Neural progenitor cell (in vitro differentiated cells): ENCODE data around the gene MLN. TPM values are rescaled to one million over a fixed set of nuclear protein-coding genes. Genes with fewer than 3 reads are reported as not detected.

Experiments used
- DNase-seq: peaks from one replicate; pipeline ENCODE4 v3.0.0-alpha.2; 2016; ENCODE audit warnings: low spot score
- H2AFZ ChIP-seq: fragments of 200-600 bp; sonication (generic); replicated peaks from 2 replicates; pipeline ENCODE4 v1.6.1; 2016; ENCODE audit warnings: antibody characterized with exemption
- H3F3A ChIP-seq: fragments of 200-600 bp; sonication (generic); 2 replicates; pipeline ENCODE4 v1.6.1; 2016; ENCODE audit warnings: antibody characterized with exemption, low read depth
- H3K27ac ChIP-seq: fragments of 200-600 bp; sonication (generic); 2 replicates; pipeline ENCODE4 v1.5.1; 2016; ENCODE audit warnings: mild to moderate bottlenecking
- H3K27me3 ChIP-seq: fragments of 200-600 bp; sonication (generic); 2 replicates; pipeline ENCODE4 v1.6.1; 2016; ENCODE audit warnings: mild to moderate bottlenecking, moderate library complexity
- H3K36me3 ChIP-seq: fragments of 200-600 bp; sonication (generic); 2 replicates; pipeline ENCODE4 v1.5.1; 2016
- H3K4me1 ChIP-seq: fragments of 200-600 bp; sonication (generic); 2 replicates; pipeline ENCODE4 v1.6.1; 2016; ENCODE audit warnings: mixed run types
- H3K4me2 ChIP-seq: fragments of 200-600 bp; sonication (generic); 2 replicates; pipeline ENCODE4 v1.6.1; 2016
- H3K4me3 ChIP-seq: fragments of 200-600 bp; sonication (generic); 2 replicates; pipeline ENCODE4 v1.5.1; 2016
- H3K79me2 ChIP-seq: fragments of 200-600 bp; sonication (generic); 2 replicates; pipeline ENCODE4 v1.6.1; 2016; ENCODE audit warnings: low read depth
- H3K9ac ChIP-seq: fragments of 200-600 bp; sonication (generic); 2 replicates; pipeline ENCODE4 v1.6.1; 2016
- H3K9me3 ChIP-seq: fragments of 200-600 bp; sonication (generic); 2 replicates; pipeline ENCODE4 v1.5.1; 2016; ENCODE audit warnings: low read depth
- H4K20me1 ChIP-seq: fragments of 200-600 bp; sonication (generic); 2 replicates; pipeline ENCODE4 v1.6.1; 2016; ENCODE audit warnings: low read depth
- H3K27ac Mint-ChIP-seq: 3 replicates; pipeline ENCODE4 v1.8.0; 2021; ENCODE audit warnings: mixed read lengths
- H3K27me3 Mint-ChIP-seq: 2 replicates; pipeline ENCODE4 v1.8.0; 2022; ENCODE audit warnings: low read depth, mild to moderate bottlenecking, inconsistent platforms, moderate library complexity, mixed read lengths; ENCODE audit not compliant: insufficient read depth
- H3K36me3 Mint-ChIP-seq: 3 replicates; pipeline ENCODE4 v1.8.0; 2021; ENCODE audit warnings: mixed read lengths
- H3K4me1 Mint-ChIP-seq: 3 replicates; pipeline ENCODE4 v1.8.0; 2021; ENCODE audit warnings: mixed read lengths
- H3K4me3 Mint-ChIP-seq: 3 replicates; pipeline ENCODE4 v1.8.0; 2021; ENCODE audit warnings: mild to moderate bottlenecking, moderate library complexity, mixed read lengths
- H3K9me3 Mint-ChIP-seq: 3 replicates; pipeline ENCODE4 v1.8.0; 2020; ENCODE audit warnings: mixed read lengths
- EZH2 ChIP-seq: fragments of 200-600 bp; sonication (generic); IDR thresholded peaks from 2 replicates; pipeline ENCODE4 v1.6.1; 2017; ENCODE audit warnings: antibody characterized with exemption, mild to moderate bottlenecking, moderate library complexity
- EZH2phosphoT487 ChIP-seq: fragments of 200-600 bp; sonication (generic); IDR thresholded peaks from 2 replicates; pipeline ENCODE4 v1.6.1; 2017; ENCODE audit warnings: antibody characterized with exemption
- total RNA-seq: library from RNA; depleted of rRNA; stranded (reverse); fragments of >200 nt; gene quantifications from 2 replicates; pipeline ENCODE4 v1.2.3, GENCODE V29; 2015; ENCODE audit warnings: low replicate concordance
- TF ChIP-seq, protein P1 (sequence below): fragments of 200-600 bp; sonication (generic); IDR thresholded peaks from 2 replicates; pipeline ENCODE4 v1.5.1; 2017; ENCODE audit warnings: antibody characterized with exemption, mild to moderate bottlenecking

Gene MLN
- total RNA-seq, 1 donor from 2014 or later: not detected

DNA sequence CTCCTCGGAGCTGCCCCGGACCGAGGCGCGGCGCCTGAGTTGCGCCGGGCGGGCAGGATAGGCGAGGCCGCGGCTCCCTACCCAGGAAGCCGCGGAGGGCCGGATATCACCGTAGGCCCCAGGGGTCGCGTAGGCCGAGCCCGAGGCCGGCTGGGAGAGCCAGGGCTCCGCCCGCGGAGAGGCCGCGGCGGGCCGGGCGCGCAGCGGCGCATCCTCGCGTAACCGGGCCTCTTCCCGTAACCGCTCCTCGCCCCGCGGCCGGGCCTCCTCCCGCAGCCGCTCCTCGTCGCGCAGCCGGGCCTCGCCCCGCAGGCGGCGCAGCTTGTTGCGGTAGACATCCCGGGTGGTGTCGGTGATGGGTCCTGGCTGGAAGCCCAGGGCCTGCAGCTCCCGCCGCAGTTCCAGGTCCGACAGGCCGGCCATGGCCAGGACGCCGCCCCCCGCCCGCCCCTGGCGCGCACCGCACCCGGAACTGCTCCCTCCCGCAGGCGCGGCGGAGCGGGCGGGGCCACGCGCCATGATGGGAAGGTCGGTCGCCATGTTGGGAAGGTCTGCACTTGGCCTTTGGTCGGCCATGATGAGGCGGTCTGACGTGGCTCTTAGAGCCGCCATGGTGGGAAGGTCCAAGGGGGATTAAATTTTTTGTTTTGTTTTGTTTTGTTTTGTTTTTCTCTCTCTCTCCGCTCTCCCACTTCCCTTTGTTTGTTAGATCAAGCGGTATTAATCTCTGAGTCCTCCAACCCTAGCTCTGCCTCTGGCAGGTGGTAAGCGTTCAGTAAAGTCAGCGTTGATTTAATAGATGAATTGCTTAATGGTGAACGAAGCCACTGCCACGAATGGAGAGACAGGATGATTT lies 14.9 kb downstream of the MLN start, which contains the start of gene LEMD2:
Gene LEMD2 (minus strand): TSS at position 437 of the 856 bp plus-strand sequence. CDS start 14 bp downstream, at position 423.
- peaks cover 44% of the 10 kb centered on the region for H3K79me2 ChIP-seq

DNA sequence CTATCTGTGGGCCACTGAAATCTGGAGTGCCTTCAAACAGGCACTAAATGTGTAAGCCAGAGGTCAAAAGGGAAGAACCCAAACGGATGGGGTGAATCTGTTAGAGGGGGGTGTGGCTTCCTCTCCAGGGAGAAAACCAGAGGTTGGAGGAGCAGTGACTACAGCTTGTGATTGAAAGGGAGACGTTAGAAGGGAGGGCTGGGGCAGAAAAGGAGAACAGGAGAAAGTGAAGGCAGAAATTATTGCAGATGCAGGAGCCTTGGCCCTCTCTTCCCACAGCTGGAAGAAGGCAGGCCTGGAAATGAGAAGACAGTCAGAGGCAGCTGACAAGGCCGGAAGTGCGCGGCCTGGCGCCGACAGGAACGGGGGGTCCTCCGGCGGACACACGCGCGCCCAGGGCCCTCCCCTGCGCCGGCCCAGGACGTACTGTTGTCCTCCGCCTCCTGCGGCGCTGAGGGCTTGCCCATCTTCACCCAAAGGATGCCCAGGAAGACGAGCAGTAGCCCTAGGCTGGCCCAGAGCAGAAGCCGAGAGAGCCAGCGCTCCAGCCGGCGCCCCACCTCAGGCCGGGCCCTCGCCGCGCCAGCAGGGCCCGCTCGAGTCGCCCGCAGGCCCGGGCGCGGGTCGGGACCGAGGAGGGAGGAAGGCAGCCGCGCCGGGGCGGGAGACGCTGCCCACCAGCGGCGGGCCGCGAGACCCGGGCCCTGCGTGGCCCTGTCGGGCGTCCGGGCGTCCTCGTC lies 15.7 kb downstream of the MLN start:
- H3K36me3 Mint-ChIP-seq: peaks cover 23% of the 10 kb centered on the region
- peaks cover 41% of the 10 kb centered on the region for H4K20me1 ChIP-seq
- peak overlapping the region; percentile 27 for H3K27ac ChIP-seq
- H2AFZ ChIP-seq: no peak overlapping the region
- peaks cover 71% of the 10 kb centered on the region for H3K4me1 Mint-ChIP-seq
- peaks cover 29% of the 10 kb centered on the region for H3F3A ChIP-seq
- no peaks in the 10 kb centered on the region for H3K27me3 ChIP-seq
- H3K9me3 ChIP-seq: no peaks in the 10 kb centered on the region
- peak; percentile 54 for DNase-seq
- H3K27me3 Mint-ChIP-seq: peaks cover 9% of the 10 kb centered on the region
- H3K4me1 ChIP-seq: peaks cover 36% of the 10 kb centered on the region
- no peak for TF ChIP-seq EZH2phosphoT487
- TF ChIP-seq, protein P1, sequence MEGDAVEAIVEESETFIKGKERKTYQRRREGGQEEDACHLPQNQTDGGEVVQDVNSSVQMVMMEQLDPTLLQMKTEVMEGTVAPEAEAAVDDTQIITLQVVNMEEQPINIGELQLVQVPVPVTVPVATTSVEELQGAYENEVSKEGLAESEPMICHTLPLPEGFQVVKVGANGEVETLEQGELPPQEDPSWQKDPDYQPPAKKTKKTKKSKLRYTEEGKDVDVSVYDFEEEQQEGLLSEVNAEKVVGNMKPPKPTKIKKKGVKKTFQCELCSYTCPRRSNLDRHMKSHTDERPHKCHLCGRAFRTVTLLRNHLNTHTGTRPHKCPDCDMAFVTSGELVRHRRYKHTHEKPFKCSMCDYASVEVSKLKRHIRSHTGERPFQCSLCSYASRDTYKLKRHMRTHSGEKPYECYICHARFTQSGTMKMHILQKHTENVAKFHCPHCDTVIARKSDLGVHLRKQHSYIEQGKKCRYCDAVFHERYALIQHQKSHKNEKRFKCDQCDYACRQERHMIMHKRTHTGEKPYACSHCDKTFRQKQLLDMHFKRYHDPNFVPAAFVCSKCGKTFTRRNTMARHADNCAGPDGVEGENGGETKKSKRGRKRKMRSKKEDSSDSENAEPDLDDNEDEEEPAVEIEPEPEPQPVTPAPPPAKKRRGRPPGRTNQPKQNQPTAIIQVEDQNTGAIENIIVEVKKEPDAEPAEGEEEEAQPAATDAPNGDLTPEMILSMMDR: peak; percentile 10
- H3K27ac Mint-ChIP-seq: peak overlapping the region; percentile 84
- H3K9ac ChIP-seq: peak overlapping the region; percentile 86
- H3K4me3 Mint-ChIP-seq: peak overlapping the region; percentile 96
- H3K9me3 Mint-ChIP-seq: no peaks in the 10 kb centered on the region
- peak overlapping the region; percentile 78 for H3K4me3 ChIP-seq
- no peaks in the 10 kb centered on the region for H3K36me3 ChIP-seq
- H3K79me2 ChIP-seq: peaks cover 44% of the 10 kb centered on the region
- peak overlapping the region; percentile 93 for H3K4me2 ChIP-seq

More for the DNA sequence above, 14.9 kb downstream of the MLN start, which contains the start of gene LEMD2:
- peaks cover 16% of the 10 kb centered on the region for H3K36me3 Mint-ChIP-seq
- Histone ChIP-seq H3K9ac (peak within 1 kb of the TSS; percentile 86), H3K27ac (peak within 1 kb of the TSS; percentile 27), H3K4me2 (peak within 1 kb of the TSS; percentile 93), H4K20me1 (peaks cover 38% of the 10 kb centered on the region), H2AFZ (peak within 1 kb of the TSS; percentile 81), H3K36me3 (no peaks in the 10 kb centered on the region), H3F3A (peaks cover 29% of the 10 kb centered on the region), H3K4me1 (peaks cover 37% of the 10 kb centered on the region), H3K4me3 (peak within 1 kb of the TSS; percentile 78), H3K27me3 (no peaks in the 10 kb centered on the region), H3K9me3 (no peaks in the 10 kb centered on the region)
- peak within 1 kb of the TSS; percentile 96 for H3K4me3 Mint-ChIP-seq
- peak; percentile 91 for DNase-seq
- H3K4me1 Mint-ChIP-seq: peaks cover 70% of the 10 kb centered on the region
- TF ChIP-seq EZH2phosphoT487 (no peak), EZH2 (peak; percentile 49)
- H3K9me3 Mint-ChIP-seq: no peaks in the 10 kb centered on the region
- peaks cover 9% of the 10 kb centered on the region for H3K27me3 Mint-ChIP-seq
- H3K27ac Mint-ChIP-seq: peak within 1 kb of the TSS; percentile 95

- no peaks in the 10 kb centered on the region for H3K9me3 ChIP-seq
- H2AFZ ChIP-seq: no peak overlapping the region
- TF ChIP-seq EZH2 (no peak), EZH2phosphoT487 (no peak)
- TF ChIP-seq, protein P1: no peak
- H3K4me2 ChIP-seq: peak overlapping the region; percentile 93
- peaks cover 48% of the 10 kb centered on the region for H4K20me1 ChIP-seq
- H3K36me3 ChIP-seq: no peaks in the 10 kb centered on the region
- H3K4me1 Mint-ChIP-seq: peaks cover 75% of the 10 kb centered on the region
- H3K9me3 Mint-ChIP-seq: no peaks in the 10 kb centered on the region
- peak overlapping the region; percentile 96 for H3K4me3 Mint-ChIP-seq
- H3K9ac ChIP-seq: peak overlapping the region; percentile 86
- no peaks in the 10 kb centered on the region for H3K27me3 ChIP-seq
- H3K36me3 Mint-ChIP-seq: peaks cover 23% of the 10 kb centered on the region
- no peak for DNase-seq
- peak overlapping the region; percentile 78 for H3K4me3 ChIP-seq
- H3K4me1 ChIP-seq: peaks cover 30% of the 10 kb centered on the region
- peaks cover 28% of the 10 kb centered on the region for H3F3A ChIP-seq
- peaks cover 44% of the 10 kb centered on the region for H3K79me2 ChIP-seq
- H3K27ac Mint-ChIP-seq: peak overlapping the region; percentile 84
- H3K27ac ChIP-seq: no peak overlapping the region
- H3K27me3 Mint-ChIP-seq: peaks cover 6% of the 10 kb centered on the region
Measured at GRCh38 chr6:33787346-33787953, 16.4 kb downstream of the MLN start.
